HEK293 (cell line): Measurements from ENCODE around the gene ZNF217.

Experiments used
- BCL11A ChIP-seq: fragments of 450-650 bp; formaldehyde crosslinking; IDR thresholded peaks from 2 replicates; pipeline ENCODE4 v1.5.1; 2016; ENCODE audit warnings: low read depth, missing biosample characterization, missing genetic modification characterization
- MYNN ChIP-seq: fragments of 450-650 bp; formaldehyde crosslinking; IDR thresholded peaks from 2 replicates; pipeline ENCODE4 v1.5.1; 2016; ENCODE audit warnings: missing biosample characterization, missing genetic modification characterization, borderline replicate concordance
- SP2 ChIP-seq: fragments of 450-650 bp; formaldehyde crosslinking; IDR thresholded peaks from 2 replicates; pipeline ENCODE4 v1.5.1; 2016; ENCODE audit warnings: missing biosample characterization, missing genetic modification characterization
- TCF7L2 ChIP-seq: IDR thresholded peaks from 2 replicates; pipeline ENCODE4 v1.6.1; 2011; ENCODE audit warnings: low read depth, mild to moderate bottlenecking, inconsistent platforms, low read length, moderate library complexity, borderline replicate concordance
- ZEB2 ChIP-seq: fragments of 450-650 bp; formaldehyde crosslinking; IDR thresholded peaks from 2 replicates; pipeline ENCODE4 v1.5.1; 2016; ENCODE audit warnings: missing biosample characterization, missing genetic modification characterization
- ZNF707 ChIP-seq: fragments of 450-650 bp; formaldehyde crosslinking; IDR thresholded peaks from 2 replicates; pipeline ENCODE4 v1.5.1; 2016; ENCODE audit warnings: missing biosample characterization, missing genetic modification characterization
- TF ChIP-seq, protein P1 (sequence below): fragments of 450-650 bp; formaldehyde crosslinking; IDR thresholded peaks from 2 replicates; pipeline ENCODE4 v1.5.1; 2016; ENCODE audit warnings: missing biosample characterization, missing genetic modification characterization

DNA sequence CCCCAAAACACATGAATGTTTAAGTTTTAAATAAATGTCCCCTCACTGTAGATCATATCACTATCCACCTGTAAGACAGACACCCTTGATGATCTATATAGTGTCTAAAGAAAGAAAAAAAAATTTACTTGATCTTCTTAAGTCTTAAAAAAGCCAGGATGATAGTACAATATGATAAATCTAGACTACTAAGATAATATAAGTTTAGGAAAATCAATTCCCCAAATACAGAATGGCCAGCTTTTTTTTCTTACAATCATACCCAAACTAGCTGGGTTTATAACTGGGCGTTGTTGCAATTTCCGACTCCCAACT is 14.4 kb downstream of the ZNF217 start:
- TF ChIP-seq, protein P1, sequence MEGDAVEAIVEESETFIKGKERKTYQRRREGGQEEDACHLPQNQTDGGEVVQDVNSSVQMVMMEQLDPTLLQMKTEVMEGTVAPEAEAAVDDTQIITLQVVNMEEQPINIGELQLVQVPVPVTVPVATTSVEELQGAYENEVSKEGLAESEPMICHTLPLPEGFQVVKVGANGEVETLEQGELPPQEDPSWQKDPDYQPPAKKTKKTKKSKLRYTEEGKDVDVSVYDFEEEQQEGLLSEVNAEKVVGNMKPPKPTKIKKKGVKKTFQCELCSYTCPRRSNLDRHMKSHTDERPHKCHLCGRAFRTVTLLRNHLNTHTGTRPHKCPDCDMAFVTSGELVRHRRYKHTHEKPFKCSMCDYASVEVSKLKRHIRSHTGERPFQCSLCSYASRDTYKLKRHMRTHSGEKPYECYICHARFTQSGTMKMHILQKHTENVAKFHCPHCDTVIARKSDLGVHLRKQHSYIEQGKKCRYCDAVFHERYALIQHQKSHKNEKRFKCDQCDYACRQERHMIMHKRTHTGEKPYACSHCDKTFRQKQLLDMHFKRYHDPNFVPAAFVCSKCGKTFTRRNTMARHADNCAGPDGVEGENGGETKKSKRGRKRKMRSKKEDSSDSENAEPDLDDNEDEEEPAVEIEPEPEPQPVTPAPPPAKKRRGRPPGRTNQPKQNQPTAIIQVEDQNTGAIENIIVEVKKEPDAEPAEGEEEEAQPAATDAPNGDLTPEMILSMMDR (tag by site-specific recombination): no peak
- TF ChIP-seq BCL11A (tag by site-specific recombination) (no peak), ZNF707 (no peak), TCF7L2 (no peak), ZEB2 (tag by site-specific recombination) (no peak), MYNN (tag by site-specific recombination) (no peak), SP2 (tag by site-specific recombination) (no peak)
